ENCODE data around the gene C14orf39.

Gene C14orf39, protein sequence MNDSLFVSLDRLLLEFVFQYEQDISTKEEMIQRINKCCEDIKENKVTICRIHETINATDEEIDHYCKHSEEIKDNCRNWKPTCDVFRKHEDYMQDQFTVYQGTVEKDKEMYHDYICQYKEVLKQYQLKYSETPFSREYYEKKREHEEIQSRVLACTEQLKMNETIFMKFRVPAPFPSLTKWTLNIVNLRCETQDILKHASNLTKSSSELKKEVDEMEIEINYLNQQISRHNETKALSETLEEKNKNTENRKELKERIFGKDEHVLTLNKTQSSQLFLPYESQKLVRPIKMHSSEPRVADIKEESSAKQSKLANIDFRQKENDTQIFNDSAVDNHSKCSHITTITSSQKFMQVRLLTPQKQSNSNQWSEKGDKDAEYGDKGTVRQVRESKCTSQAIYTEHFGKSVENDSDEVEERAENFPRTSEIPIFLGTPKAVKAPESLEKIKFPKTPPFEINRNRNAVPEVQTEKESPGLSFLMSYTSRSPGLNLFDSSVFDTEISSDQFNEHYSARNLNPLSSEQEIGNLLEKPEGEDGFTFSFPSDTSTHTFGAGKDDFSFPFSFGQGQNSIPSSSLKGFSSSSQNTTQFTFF

DNA sequence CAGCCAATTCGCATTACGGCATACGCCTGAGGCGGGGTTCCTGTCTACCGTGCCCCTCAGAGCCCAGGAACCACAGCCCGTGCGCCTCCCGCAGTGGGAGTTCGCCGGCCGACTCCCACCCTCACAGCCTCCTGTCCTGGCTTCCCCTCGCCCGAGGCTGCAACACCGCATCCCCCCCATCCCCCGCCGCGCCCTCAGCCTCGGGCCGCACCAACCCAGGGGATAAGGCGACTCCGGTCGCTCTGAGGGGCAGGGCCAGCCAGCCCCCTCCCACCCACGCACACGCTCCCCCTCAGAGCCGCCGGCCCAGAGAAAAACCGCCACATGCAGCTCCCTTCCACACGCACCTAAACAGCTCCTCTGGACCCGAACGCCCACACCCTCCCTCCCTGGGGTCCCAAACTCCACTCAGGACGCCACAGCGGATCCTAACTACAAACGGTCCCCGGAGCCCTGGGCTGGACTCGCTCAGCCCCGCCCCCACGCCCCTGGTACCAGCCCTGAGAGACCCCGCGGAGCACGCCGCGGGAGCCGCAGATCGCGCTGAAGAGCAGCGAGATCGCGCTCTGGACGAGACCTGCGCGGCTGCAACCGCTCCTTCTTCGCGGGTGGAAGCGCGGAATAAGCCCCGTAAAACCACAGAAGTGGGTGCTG, at the start of gene C14orf39:
Gene C14orf39, minus strand, starts transcription at position 466 of the 654 bp plus-strand sequence. CDS start 985 bp downstream, outside the sequence.
- peak; percentile 18 for DNase-seq

DNA sequence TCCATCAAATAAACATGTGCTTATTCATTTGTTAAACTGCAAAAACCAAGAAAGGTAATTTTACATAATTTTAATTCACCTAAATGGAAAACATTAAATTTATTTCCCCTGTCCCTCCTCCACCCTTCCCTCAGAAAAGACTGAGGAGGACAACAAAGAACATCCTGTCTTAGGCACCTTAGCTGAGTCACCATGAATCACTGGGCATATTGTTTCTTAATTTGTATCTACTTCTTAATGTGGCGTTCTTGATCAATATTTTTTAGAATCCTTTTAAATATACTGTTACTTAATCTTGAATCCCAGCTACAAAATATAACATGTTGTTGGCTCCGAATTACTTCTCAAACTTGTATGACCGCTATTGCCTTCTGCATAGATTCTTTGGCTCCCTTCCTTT, 46.6 kb upstream of the C14orf39 start:
- no peak for DNase-seq

DNA sequence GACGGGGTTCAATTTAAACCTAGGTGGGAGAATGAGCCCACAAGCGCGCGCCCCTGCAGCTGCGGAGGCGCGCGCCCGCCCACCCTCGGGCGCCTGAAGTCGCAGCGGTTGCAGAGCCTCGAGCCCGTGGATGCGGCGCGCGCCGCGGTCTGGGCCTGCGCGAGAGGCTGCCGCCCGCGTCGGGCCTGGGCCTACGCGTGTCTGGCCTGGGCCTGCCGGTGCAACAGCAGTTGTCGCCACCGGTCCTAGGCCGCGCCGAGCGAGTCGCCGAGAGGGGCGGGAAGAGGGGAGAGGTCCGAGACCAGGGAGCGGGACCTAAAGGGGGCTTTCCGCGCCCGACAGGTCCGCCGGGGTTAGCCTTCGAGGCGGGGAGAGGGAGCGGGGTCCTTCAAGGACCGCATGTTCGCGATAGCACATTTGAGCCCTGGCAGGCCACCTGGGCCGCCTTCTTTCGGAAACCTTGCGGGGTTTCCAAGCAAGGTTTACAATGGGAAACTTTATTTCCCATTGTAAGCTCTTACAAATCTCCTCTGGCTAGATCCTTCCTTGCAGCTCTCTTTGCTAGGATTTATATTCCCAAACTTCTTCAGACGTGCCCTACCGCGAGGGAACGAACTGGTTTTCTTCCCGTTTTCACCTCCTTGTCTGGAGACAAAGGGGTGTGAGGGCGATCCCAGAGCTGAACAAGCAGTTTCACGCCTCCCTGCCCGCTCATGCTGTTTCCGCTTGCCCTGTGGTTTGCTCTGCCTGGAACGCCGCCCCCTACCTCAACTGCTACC, 29.8 kb upstream of the C14orf39 start:
- no peak for DNase-seq

DNA sequence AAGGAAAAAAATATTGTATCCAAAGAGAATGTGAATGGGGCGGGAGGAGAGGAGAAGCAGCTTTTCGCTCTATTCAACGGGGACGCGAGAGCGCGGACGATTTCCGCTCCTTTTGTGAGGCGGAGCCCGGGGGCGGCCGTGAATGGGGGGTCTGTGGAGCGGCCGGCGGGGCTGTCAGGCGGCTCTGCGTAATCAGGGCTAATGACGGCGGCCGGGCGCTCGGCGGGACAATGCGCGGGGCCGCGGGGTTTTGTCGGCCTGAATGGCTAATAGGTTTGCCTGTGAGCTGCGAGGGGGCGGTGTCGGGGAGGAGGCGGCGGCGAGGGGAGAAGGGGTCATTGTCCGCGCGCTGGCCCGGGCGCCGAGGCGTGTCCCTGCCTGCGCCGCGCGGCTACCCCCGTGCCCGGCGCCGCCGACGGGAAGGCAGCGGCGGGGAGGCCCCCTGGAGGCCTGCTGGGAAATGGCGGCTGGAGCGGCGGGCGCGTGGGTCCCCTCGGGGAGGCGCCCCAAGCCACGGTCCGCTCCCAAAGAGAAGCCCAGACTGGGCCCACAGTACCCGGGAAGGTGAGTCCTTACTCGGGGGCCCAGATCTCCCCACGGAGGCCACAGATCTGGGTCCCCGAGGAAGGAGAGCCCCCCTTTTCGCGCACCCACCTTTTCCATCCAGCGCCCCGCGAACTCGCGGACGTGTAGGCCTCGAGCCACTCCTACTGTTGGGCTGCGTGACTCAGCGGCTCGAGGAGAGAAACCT, 29.1 kb upstream of the C14orf39 start:
- no peak for DNase-seq

DNA sequence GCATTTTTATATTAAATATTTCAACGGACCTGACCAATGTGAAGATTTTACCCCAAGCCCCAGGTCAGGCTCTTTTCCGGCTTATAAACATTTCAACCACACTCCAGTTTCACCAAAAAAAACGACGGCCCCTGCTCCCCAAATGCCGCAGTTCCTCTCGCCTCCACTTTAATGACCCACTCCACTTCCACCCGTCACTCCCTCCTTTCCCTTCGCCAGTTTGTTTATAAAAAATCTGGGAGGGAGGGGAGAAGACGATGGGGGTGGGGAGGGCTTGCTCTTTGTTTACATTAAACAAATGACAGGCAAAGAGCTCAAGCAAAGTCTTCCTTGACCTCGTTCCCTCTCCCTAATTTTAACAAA, 28.5 kb upstream of the C14orf39 start:
- DNase-seq = no peak

DNA sequence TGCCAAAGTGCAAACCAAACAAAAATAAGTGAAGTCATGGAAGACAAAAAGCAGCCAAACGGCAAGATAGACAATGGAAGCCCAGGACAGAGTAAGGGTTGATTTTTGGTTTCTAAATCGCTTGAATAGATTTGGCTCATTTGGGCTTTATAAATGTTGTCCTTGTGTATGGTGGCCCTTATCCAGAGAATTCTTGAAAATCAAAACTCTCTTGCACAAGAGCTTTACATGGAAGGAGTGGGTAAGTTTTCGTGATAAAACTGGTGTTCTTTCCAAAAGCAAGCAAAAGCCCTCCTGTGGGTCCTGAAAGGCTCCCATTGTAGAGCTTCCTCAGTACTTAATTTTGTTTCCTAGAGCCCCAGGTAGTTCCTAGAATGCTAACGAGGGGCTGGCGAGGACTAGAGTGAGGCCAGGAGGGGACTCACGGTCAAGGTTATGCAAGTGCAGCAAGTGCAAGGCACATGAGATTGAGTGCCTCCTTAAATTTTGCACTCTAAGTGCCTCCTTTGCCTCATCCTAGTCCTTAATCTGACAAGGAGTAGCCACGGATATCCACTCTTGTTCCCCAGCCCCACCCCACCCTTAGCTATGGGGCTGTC, 27.2 kb upstream of the C14orf39 start:
- no peak for DNase-seq

DNA sequence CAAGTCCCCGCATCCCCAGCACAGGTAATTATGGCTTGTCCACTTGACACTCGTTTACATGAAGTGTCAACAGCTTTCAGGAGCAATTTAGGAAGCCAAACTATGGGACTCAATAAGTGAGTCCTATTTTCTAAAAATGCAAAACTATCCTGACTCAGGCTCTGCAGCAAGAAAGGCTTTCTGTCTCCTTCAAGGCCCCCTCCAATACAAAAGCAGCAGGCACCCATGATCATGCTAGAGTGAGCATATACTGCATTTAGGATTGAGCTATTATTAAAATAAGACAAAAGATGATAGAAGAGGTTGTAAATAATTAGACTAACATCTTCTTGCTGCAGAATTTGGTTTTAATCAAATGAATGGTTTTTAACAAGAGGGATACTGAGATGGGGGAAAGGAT, 26.3 kb upstream of the C14orf39 start:
- no peak for DNase-seq

DNA sequence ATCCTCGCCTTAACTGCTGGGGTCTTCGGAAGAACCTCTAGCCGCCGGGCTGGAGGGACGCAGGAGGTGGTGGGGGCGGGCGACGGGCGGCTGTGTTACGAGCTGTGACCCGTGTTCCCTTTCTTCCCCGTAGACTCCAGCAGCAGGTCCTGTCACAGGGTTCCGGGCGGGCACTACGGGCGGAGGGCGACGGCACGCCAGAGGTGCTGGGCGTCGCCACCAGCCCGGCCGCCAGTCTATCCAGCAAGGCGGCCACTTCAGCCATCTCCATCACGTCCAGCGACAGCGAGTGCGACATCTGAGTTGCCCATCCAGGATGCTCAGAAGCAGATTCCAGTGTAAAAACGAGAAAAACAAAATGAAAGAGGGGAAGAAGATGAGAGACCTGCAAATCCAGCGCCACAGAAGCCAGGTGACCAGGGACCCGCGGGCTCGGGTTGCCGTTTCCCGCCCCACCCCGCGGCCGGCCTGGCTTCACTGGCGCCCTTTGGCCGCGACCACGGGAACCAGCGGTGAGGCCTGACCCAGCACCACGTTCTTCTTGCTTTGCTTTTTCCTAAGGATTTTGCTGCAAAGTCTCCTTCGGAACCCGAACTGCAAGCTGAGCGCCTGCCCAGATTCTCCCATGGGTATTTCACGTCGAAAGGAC, 25.2 kb upstream of the C14orf39 start:
- no peak for DNase-seq

DNA sequence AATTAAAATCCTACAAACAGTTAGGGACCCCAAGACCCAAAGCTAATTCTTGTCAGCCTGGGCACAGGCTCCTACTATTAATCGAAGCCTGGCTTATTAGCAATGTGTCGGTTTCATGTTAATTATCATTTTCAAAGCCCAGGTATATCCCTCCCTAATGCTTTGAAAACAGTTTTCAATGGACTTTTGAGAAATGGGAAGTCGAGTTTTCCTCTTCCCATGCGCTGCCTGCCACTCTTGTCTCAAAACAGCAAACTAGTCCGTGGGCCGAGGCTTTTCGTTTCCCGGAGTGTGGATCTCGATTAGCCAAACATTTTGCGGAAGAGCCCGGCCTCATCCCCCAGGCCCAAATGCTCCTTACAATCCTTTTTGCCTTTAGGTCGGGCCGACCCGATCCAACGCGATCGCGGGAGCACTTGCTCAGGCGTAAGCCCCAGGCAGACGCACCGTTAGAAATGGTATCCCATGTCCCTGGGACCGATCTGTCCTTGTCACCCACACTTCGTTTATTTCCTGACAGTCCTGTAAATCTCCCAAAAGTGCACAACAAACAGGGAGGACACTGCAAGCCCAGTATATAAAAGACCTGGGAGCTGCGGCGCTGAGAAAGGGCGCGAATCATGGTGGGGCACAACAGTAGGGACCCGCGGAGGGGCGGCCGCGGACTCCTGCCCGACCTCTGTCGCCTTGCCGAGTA, 24.5 kb upstream of the C14orf39 start:
- DNase-seq = no peak

DNA sequence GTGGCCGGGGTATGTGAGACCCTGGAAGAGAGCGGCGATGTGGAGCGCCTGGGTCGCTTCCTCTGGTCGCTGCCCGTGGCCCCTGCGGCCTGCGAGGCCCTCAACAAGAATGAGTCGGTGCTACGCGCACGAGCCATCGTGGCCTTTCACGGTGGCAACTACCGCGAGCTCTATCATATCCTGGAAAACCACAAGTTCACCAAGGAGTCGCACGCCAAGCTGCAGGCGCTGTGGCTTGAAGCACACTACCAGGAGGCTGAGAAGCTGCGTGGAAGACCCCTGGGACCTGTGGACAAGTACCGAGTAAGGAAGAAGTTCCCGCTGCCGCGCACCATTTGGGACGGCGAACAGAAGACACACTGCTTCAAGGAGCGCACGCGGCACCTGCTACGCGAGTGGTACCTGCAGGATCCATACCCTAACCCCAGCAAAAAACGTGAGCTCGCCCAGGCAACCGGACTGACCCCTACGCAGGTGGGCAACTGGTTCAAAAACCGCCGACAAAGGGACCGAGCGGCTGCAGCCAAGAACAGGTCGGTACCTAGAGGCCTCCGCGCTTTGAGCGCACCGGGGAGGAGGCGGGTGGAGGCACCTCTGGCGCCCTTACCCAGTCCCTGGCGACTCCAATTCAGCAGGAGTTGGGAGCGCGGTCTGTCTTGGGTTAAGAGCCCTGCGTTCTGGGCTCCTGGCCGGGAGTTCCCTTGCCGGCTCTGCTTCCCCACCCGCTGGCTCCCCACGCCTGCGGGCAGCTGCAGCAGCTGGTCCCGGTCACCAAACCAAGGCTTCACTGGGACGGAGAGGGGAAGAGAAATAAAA, 23.8 kb upstream of the C14orf39 start:
- no peak for DNase-seq

DNA sequence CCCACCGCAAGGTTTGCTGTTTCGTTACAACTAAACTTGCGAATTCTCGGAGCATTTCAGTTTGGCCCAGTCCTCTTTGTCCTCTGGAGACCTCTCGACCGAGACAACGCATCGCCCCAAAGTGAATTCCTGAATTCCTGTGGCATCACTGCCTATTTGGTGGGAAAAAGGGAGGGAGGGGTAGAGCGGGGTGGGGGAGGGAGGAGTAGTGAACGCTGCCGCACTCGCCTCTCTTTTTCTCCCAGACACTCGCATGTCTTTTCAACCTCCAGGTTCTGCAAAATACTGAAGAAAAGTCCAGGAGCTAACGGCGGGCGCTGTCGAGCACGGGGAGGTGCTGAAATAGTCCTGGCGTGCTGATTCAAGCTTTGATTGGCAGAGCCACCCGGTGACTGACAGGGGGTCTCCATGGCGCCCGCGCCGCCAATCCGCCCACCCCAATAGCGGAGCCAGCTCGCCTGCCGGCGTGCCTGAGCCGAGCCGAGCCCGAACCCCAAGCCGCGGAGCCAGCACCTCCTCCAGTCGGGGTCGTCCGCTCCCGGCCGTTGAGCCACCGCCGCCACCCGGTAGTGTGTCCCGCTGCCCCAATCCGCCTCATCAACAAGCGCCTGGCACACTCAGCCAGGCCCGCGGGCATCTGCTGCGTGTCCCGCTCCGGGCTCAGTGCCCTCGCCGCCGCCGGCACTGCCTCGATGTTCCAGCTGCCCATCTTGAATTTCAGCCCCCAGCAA, 23.0 kb upstream of the C14orf39 start, which contains the start of gene SIX6:
Gene SIX6, plus strand, starts transcription at position 440 of the 731 bp plus-strand sequence. Its CDS starts 253 bp downstream, at position 693.
- no peak for DNase-seq

DNA sequence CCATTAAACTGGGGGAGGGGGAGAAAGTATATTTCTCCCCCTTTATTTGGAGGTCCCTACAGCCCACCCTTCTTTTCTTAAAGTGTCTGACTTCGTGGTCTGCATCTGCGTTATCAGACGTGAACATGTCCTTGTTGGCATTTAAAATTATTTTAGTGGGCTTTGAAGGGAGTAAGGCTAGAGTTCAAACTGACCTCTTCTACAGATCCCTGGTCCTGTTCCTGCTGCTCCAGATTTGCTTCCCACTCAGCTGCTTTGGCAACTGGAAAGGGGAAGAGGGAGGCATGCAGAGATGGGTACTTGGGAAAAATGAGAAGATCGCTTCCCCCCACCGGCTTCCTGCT, 22.5 kb upstream of the C14orf39 start:
- DNase-seq = no peak

DNA sequence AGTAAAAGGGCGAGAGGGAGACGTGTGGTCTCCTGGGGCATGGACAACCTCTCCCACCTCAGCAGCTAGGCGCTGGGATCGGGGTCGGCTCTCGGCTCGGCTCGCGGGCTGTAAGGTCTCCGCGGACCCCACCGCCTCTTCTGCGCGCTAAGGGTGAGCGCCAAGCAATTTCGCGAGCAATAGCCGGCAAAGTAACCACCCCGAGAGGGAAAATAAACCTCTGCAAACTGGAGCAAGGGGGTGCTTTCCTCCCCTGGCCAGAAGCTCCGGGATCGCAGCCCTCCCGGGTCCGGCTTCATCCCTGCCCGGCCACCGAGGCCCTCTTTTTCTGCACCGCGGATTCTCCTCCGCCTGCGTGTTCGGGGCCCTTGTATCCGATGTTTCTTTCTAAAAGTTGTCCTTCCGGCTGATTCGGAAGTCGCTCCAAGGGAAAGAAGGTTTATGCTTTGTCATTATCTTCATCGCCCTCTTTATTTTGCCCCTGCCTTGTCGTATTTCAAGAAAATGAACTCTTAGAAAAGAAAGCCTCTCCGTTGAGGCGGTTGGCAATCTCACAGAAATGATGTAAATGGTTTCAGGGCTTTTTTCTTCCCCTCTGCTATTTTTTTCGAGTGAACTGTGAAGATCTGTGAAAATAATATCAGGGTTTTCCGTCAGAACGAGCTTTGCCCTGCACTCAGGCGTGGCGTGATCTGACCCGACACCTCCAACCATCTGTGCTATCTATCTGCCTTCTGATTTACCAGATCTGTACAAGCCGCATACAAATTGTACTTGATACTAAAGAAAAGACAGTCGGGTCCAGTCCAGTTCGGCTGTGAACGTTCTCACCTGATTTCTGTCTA, 21.3 kb upstream of the C14orf39 start:
- DNase-seq = no peak

DNA sequence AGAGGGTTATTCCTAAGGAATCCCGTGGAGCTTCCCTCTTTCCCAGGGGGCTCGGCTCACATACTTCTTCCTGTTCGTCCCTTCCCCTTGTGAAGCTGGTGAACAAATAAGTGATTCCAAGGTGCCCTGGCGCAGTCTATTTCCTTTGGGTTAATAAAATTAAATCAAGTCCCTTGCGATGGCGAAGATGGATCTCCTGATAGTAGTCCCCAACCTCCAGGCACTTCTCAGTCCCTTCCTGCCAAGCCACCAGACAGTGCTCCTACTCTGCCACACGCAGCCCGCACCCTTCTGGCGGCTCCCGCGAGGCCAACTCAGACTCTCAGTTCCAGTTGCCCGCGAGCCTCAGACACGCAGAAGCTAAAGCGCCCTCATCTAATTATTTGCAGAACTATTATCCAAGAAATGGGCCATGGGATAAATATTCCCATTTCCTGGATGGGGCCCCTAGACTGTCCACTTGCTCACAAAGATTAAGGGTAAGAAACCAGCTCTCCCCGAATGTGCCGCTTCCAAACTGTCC, 20.7 kb upstream of the C14orf39 start:
- no peak for DNase-seq

DNA sequence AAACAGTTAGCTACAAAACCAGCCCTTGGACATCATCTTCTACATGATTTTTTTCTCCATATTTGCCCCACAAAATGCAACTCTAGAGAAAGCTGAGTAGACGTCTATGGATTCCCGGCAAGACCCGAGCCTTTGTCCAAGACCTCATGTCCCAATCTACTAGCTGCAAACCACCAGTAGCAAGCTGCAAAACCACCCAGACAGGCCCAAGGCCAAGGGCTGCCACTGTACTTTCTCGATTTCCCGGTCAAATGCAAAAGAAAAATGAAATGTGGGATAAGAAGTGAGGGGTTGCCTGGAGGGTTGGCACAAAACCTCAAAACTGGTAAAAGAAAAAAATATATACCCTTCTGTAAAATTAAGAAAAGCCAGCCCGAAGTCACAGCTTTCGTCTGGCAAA, 20.1 kb upstream of the C14orf39 start:
- no peak for DNase-seq

DNA sequence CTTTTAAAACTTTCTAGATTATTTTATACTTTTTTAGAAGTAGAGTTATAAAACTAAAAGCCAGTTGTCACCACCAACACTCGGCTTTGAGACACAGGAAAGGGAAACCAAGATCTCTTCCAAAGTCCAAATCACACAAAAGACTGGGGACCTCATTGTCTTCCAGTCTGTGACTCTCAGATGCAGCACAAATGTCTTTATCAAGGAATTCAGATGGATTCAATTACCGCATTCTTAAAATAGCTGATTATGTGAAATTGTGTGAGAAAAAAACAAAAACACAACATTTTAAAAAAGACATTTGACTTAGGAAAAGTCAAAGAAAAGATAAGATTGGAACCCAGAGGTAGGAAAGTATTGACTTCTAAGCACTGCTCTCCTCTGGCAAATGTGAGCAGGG, 19.6 kb upstream of the C14orf39 start:
- no peak for DNase-seq

DNA sequence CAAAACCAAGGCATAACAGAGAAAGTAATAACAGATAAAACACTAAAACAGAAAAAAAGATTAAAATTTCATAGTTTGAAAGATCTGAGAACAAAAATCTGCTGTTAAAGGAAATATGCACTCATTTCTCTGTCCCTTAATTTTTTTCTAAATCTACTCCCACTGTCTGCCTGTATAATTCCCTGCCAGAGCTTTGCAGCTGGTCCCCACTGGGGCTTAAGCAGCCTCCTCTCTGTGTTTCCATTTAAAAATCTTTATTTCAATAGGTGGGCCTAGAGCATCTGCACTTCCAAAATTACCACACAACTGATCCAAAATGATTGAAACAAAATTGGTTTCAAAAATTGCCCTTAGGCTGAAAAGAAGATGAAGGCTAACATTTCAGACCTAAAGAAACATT, 16.7 kb upstream of the C14orf39 start:
- DNase-seq = no peak

DNA sequence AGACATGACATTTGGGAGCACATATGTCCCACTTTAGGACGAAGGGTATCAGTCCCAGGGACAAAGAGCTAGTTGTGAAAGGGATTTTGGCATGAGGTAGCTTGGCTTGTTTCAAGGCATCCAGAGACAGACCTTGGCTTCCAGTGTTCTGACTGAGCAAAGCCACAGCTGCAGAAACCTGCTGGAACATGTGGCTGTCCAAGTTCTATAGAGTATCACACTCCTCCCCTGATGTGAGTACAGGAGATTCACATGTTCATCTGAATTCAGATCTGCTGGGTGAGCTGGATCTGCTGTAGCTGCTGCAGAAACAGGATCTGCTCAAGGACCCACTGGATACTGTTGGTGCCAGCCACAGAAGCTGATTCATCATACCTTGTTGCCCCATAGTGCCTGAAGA, 10.1 kb upstream of the C14orf39 start:
- no peak for DNase-seq
